IMR-90 (cell line): ENCODE data around the gene PSAPL1. TPM values are rescaled to one million over a fixed set of nuclear protein-coding genes. Genes with fewer than 3 reads are reported as not detected.

Source experiments
- ATAC-seq: fragments of 200-7000 bp; cut with Tn5 transposase; 2 replicates; pipeline ENCODE4 v1.9.1; 2020; ENCODE audit warnings: low read depth, mild to moderate bottlenecking, moderate library complexity
- BruUV-seq: library from RNA; stranded (reverse); fragments of 400-500 nt; replicated peaks from 2 replicates; lab custom pipeline; 2021; lab: Mats Ljungman, UMichigan
- CTCF ChIA-PET: fragments of 300-600 bp; formaldehyde crosslinking; extraction: SDS; loops from one replicate; lab custom pipeline; 2021; ENCODE audit warnings: antibody characterized with exemption; lab: Yijun Ruan, JAX
- POLR2A ChIA-PET: fragments of 300-600 bp; sonication (Branson Sonifier 250); formaldehyde crosslinking; loops from one replicate; lab custom pipeline; 2022; ENCODE audit warnings: antibody characterized with exemption; ENCODE audit not compliant: unreplicated experiment; lab: Charles Lee
- DNase-seq: peaks from one replicate; pipeline ENCODE4 v3.0.0; 2013
- H2AFZ ChIP-seq: replicated peaks from 2 replicates; pipeline ENCODE3; 2013; ENCODE audit warnings: low read length, mild to moderate bottlenecking; ENCODE audit not compliant: poor library complexity
- H2AK5ac ChIP-seq: 2 replicates; pipeline ENCODE4 v1.6.1; 2013; ENCODE audit warnings: low read depth, low read length, inconsistent platforms
- H2AK9ac ChIP-seq: replicated peaks from 2 replicates; pipeline ENCODE3; 2013; ENCODE audit warnings: mild to moderate bottlenecking, low read depth, low read length, moderate library complexity; ENCODE audit not compliant: poor library complexity
- H2BK120ac ChIP-seq: 2 replicates; pipeline ENCODE4 v1.6.1; 2013; ENCODE audit warnings: low read depth, low read length, inconsistent platforms
- H2BK15ac ChIP-seq: 3 replicates; pipeline ENCODE4 v1.6.1; 2013; ENCODE audit warnings: low read depth, low read length, inconsistent platforms
- H2BK20ac ChIP-seq: 2 replicates; pipeline ENCODE4 v1.6.1; 2013; ENCODE audit warnings: low read depth, mild to moderate bottlenecking, inconsistent platforms, low read length, moderate library complexity
- H2BK5ac ChIP-seq: 2 replicates; pipeline ENCODE4 v1.6.1; 2013; ENCODE audit warnings: mild to moderate bottlenecking, low read depth, low read length, inconsistent platforms; ENCODE audit not compliant: poor library complexity, severe bottlenecking
- H3K14ac ChIP-seq: replicated peaks from 2 replicates; pipeline ENCODE4 v1.6.1; 2013; ENCODE audit warnings: low read depth, low read length, inconsistent platforms
- H3K18ac ChIP-seq: 2 replicates; pipeline ENCODE4 v1.6.1; 2013; ENCODE audit warnings: low read depth, low read length, control low read depth
- H3K23ac ChIP-seq: 2 replicates; pipeline ENCODE4 v1.6.1; 2013; ENCODE audit warnings: low read depth, low read length, inconsistent platforms
- H3K27ac ChIP-seq: 2 replicates; pipeline ENCODE4 v1.5.1; 2013; ENCODE audit warnings: mild to moderate bottlenecking, control low read depth, low read length; ENCODE audit not compliant: insufficient read depth
- H3K27me3 ChIP-seq: 2 replicates; pipeline ENCODE4 v1.6.1; 2013; ENCODE audit warnings: low read length; ENCODE audit not compliant: control insufficient read depth, insufficient read depth
- H3K36me3 ChIP-seq: 2 replicates; pipeline ENCODE4 v1.6.1; 2013; ENCODE audit warnings: low read length, mixed read lengths; ENCODE audit not compliant: control insufficient read depth, insufficient read depth
- H3K4ac ChIP-seq: 2 replicates; pipeline ENCODE4 v1.6.1; 2013; ENCODE audit warnings: low read depth, low read length, inconsistent platforms
- H3K4me1 ChIP-seq: 2 replicates; pipeline ENCODE4 v1.6.1; 2013; ENCODE audit warnings: low read length, mixed read lengths; ENCODE audit not compliant: control insufficient read depth, insufficient read depth
- H3K4me2 ChIP-seq: 2 replicates; pipeline ENCODE4 v1.6.1; 2013; ENCODE audit warnings: low read depth, mild to moderate bottlenecking, control low read depth, low read length, moderate library complexity
- H3K4me3 ChIP-seq: 2 replicates; pipeline ENCODE4 v1.5.1; 2013; ENCODE audit warnings: low read depth, mild to moderate bottlenecking, control low read depth, low read length, moderate library complexity; ENCODE audit not compliant: insufficient read depth
- H3K56ac ChIP-seq: 2 replicates; pipeline ENCODE4 v1.6.1; 2013; ENCODE audit warnings: low read length, inconsistent platforms; ENCODE audit not compliant: insufficient read depth; ENCODE audit errors: extremely low read depth
- H3K79me1 ChIP-seq, 2 experiments: 2 replicates each; pipeline ENCODE4 v1.6.1; 2013; ENCODE audit warnings: low read length in 2 of 2, inconsistent platforms in 1 of 2, low read depth in 1 of 2
- H3K9ac ChIP-seq: 2 replicates; pipeline ENCODE4 v1.6.1; 2013; ENCODE audit warnings: low read depth, low read length, control low read depth
- H3K9me1 ChIP-seq: 2 replicates; pipeline ENCODE4 v1.6.1; 2013; ENCODE audit warnings: low read length, inconsistent platforms; ENCODE audit not compliant: insufficient read depth
- H3K9me3 ChIP-seq: 2 replicates; pipeline ENCODE4 v1.6.1; 2013; ENCODE audit warnings: low read length; ENCODE audit not compliant: control insufficient read depth, insufficient read depth
- H4K20me1 ChIP-seq: 2 replicates; pipeline ENCODE4 v1.6.1; 2013; ENCODE audit warnings: low read length, inconsistent platforms; ENCODE audit not compliant: insufficient read depth
- H4K5ac ChIP-seq: 2 replicates; pipeline ENCODE4 v1.6.1; 2013; ENCODE audit warnings: mild to moderate bottlenecking, low read depth, low read length, control low read depth
- H4K8ac ChIP-seq, 2 experiments: 2 replicates each; pipeline ENCODE4 v1.6.1; 2013; ENCODE audit warnings: low read depth in 2 of 2, low read length in 2 of 2, control low read depth in 1 of 2, inconsistent platforms in 1 of 2
- H4K91ac ChIP-seq: 2 replicates; pipeline ENCODE4 v1.6.1; 2013; ENCODE audit warnings: low read depth, low read length, inconsistent platforms; ENCODE audit not compliant: insufficient read depth
- BHLHE40 ChIP-seq: fragments of 150-350 bp; IDR thresholded peaks from 2 replicates; pipeline ENCODE4 v1.6.1; 2016; ENCODE audit warnings: mild to moderate bottlenecking, low read depth, low read length
- FOS ChIP-seq: fragments of 150-350 bp; IDR thresholded peaks from 2 replicates; pipeline ENCODE4 v1.6.1; 2016; ENCODE audit warnings: low read depth, low read length
- POLR2A ChIP-seq: IDR thresholded peaks from 2 replicates; pipeline ENCODE4 v1.6.1; 2012; ENCODE audit warnings: mild to moderate bottlenecking, low read depth, low read length
- SMC3 ChIP-seq: fragments of 150-350 bp; IDR thresholded peaks from 2 replicates; pipeline ENCODE4 v1.6.1; 2016; ENCODE audit warnings: low read depth, mild to moderate bottlenecking, antibody characterized with exemption, low read length, moderate library complexity
- WGBS, 2 experiments: methylation state at CpG; one replicate each; pipeline versions ENCODE4 v1.1.5 to v1.1.7; 2013; ENCODE audit warnings: missing lambda C conversion rate in 2 of 2; ENCODE audit not compliant: insufficient read length in 1 of 2; ENCODE audit errors: extremely low coverage in 2 of 2; 5-methylcytosine and 5-hydroxymethylcytosine counted together
- dilution Hi-C: fragments of 300-500 bp; cut with HindIII; formaldehyde crosslinking; loops from one replicate; pipeline ENCODE4 v1.14.3; 2018; ENCODE audit warnings: low sequenced_read_pairs; ENCODE audit not compliant: unreplicated experiment
- in situ Hi-C: fragments of 300-500 bp; cut with MboI; formaldehyde crosslinking; loops from 3 replicates; pipeline ENCODE4 v1.14.3; 2019; ENCODE audit warnings: low sequenced_read_pairs, inconsistent platforms, mixed read lengths
- intact Hi-C: fragments of 100-400 bp; cut with micrococcal nuclease; formaldehyde crosslinking; loops from 2 replicates; pipeline ENCODE4 v1.10.0; 2022
- polyA plus RNA-seq, 3 experiments: library from polyadenylated mRNA; depleted of rRNA; stranded (reverse); fragments of >200 nt; gene quantifications; 2 replicates each; pipeline ENCODE4 v1.2.3, GENCODE V29; 2012; ENCODE audit warnings: low replicate concordance in 1 of 3
- total RNA-seq: library from RNA; depleted of rRNA; stranded (reverse); fragments of >200 nt; gene quantifications from 2 replicates; pipeline ENCODE4 v1.2.3, GENCODE V29; 2012

The PSAPL1 gene
- total and polyA plus RNA-seq, 2 of the 4 experiments (the other 2 are of a cell fraction) = not detected

DNA sequence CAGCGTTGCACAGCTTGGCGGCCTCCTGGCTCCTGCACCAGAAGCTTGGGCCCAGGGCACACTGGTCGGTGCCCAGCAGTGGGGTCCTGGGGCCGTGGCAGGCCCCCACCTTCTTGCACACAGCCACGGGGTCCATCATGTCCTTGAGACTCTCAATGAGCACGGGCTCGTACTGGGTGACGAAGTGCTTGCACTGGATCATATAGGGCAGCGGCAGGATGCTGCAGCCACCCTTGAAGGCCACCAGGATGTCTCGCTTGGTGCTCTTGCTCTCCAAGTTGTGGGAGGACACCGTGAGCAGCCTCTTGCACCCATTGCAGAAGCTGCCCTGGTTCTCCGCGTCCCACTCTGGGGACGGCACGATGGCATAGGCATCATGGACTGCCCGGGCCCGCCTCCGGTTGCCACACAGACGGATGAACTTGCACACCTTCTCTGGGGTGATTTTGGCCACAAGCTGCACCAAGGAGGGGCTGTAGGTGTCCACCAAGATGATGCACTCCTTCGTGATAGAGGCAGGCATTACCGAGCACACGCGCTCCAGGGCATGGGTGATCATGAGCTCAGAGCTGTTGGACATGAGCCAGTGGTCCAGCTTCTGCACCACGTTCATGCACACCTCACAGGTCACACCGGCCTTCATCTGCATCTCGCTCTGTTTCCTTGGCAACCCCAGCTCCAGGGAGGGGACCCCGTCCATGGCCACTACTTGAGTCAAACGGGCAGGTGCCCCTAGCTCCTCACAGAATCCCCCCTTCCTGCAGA is 1.2 kb downstream of the PSAPL1 start:
- H3K14ac ChIP-seq = no peak overlapping the region
- no peak overlapping the region for H2BK120ac ChIP-seq
- no TSS peak for BruUV-seq
- no peak overlapping the region for H3K4me2 ChIP-seq
- H3K4me3 ChIP-seq = no peak overlapping the region
- ChIA-PET CTCF (no interaction called here), POLR2A (no interaction called here)
- no peak overlapping the region for H3K27ac ChIP-seq
- H3K56ac ChIP-seq = no peak overlapping the region
- H4K20me1 ChIP-seq = no peaks in the 10 kb centered on the region
- dilution Hi-C loops (no loop called here), intact Hi-C loops (no loop called here), in situ Hi-C loops (no loop called here)
- H3K18ac ChIP-seq = no peak overlapping the region
- H4K5ac ChIP-seq = no peak overlapping the region
- no peak overlapping the region for H2AK9ac ChIP-seq
- 69% methylated on average over 20 of the region's 28 CpGs; no CpG with 5 or more reads in 1 of the 2 experiments for WGBS, 2 experiments
- H3K9ac ChIP-seq = no peak overlapping the region
- no peaks in the 10 kb centered on the region for H3K9me1 ChIP-seq
- no peaks in the 10 kb centered on the region for H3K79me1 ChIP-seq
- no peak overlapping the region for H3K23ac ChIP-seq
- H4K91ac ChIP-seq = no peak overlapping the region
- H2BK20ac ChIP-seq = no peak overlapping the region
- no peaks in the 10 kb centered on the region for H3K4me1 ChIP-seq
- no peak overlapping the region for H2BK5ac ChIP-seq
- peaks cover 6% of the 10 kb centered on the region; the same call in 1 of the 2 replicates for H3K27me3 ChIP-seq
- no peak overlapping the region for H2BK15ac ChIP-seq
- no peak for DNase-seq
- H3K4ac ChIP-seq = no peak overlapping the region
- no peaks in the 10 kb centered on the region for H3K36me3 ChIP-seq
- no peak for ATAC-seq
- TF ChIP-seq BHLHE40 (no peak), FOS (no peak), SMC3 (no peak), POLR2A (no peak)
- no peak overlapping the region for H2AFZ ChIP-seq
- no peaks in the 10 kb centered on the region for H3K9me3 ChIP-seq
- no peak overlapping the region for H4K8ac ChIP-seq
- H2AK5ac ChIP-seq = no peak overlapping the region
